Bronchial epithelial cell (primary cell): Measurements from ENCODE around the gene TBX21. TPM values are rescaled to one million over a fixed set of nuclear protein-coding genes. Genes with fewer than 3 reads are reported as not detected.
"Not testable (repeated sequence)": the region's sequence is repeated elsewhere in the genome, so short reads cannot be mapped to it uniquely, and the experiment has no call there.

ENCODE experiments used
- DNase-seq: peaks from one replicate; pipeline ENCODE4 v3.0.0-alpha.2; 2010; ENCODE audit warnings: low read depth
- FAIRE-seq: peaks from 2 replicates; lab custom pipeline; 2011; peaks lifted over from hg19 to GRCh38; lab: Jason Lieb, UNC
- H3K27me3 ChIP-seq: 2 replicates; pipeline ENCODE4 v1.5.1; 2011; ENCODE audit warnings: low read length; ENCODE audit not compliant: control insufficient read depth, insufficient read depth
- H3K36me3 ChIP-seq: 2 replicates; pipeline ENCODE4 v1.5.1; 2011; ENCODE audit warnings: low read length; ENCODE audit not compliant: control insufficient read depth, insufficient read depth
- H3K4me3 ChIP-seq: 2 replicates; pipeline ENCODE4 v1.5.1; 2011; ENCODE audit warnings: mild to moderate bottlenecking, low read depth, low read length, control low read depth
- total RNA-seq: library from RNA; depleted of rRNA; stranded (reverse); fragments of >200 nt; gene quantifications from 2 replicates; pipeline ENCODE4 v1.2.1, GENCODE V29; 2014
- TF ChIP-seq, protein P1 (sequence below): IDR thresholded peaks from 2 replicates; pipeline ENCODE4 v1.5.1; 2011; ENCODE audit warnings: mild to moderate bottlenecking, moderate library complexity, low read length, control low read depth, inconsistent platforms; ENCODE audit not compliant: insufficient read depth, severe bottlenecking

The TBX21 gene
- total RNA-seq, 1 donor from 2014 or later, result not detected

DNA sequence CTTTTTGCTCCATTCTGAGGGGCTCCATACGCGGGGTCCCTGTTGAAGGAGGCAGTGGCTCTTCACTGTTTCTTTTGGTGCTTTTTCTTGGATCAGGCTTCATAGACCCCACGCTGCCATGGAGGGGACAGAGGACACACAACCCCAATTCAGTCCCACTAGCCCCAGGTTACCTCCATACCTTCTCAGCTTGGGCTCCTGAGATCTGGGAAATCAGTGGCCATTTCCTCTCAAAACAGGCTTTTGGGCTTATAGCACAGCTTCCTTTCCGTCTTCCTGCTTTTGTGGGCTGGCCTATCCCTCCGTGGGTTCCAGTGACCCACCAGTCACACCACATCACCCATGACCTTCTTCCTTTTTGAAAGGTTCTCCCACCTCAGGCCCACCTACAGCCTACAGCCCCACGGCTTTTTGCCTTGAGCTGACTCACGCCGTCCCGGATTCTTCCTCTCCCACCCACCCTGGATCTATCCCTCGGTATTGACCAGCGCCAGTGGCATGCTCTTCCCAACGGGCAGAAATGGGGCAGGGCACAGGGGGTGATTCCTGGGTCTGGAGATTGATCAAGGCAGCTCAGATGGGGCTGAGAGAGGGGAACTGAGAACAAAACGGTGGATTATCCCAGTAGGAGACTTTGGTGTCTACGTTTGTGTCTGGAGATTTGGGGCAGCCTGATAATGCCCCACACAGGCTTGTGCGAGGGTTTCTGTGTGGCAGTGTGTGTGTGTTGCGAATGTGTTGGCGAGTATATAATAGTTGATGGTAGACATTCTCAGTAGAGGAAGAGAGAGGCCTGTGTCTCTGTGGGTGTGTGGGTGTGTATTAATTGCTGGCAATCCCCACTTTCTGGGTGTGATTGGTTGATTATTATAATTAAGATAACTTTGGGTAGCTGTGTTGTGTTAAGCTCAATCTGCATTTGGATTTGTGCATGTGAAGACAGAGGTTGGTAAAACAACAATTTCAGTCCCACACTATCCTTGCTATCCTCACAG lies 3.8 kb downstream of the TBX21 start:
- TF ChIP-seq, protein P1, sequence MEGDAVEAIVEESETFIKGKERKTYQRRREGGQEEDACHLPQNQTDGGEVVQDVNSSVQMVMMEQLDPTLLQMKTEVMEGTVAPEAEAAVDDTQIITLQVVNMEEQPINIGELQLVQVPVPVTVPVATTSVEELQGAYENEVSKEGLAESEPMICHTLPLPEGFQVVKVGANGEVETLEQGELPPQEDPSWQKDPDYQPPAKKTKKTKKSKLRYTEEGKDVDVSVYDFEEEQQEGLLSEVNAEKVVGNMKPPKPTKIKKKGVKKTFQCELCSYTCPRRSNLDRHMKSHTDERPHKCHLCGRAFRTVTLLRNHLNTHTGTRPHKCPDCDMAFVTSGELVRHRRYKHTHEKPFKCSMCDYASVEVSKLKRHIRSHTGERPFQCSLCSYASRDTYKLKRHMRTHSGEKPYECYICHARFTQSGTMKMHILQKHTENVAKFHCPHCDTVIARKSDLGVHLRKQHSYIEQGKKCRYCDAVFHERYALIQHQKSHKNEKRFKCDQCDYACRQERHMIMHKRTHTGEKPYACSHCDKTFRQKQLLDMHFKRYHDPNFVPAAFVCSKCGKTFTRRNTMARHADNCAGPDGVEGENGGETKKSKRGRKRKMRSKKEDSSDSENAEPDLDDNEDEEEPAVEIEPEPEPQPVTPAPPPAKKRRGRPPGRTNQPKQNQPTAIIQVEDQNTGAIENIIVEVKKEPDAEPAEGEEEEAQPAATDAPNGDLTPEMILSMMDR, result no peak
- H3K4me3 ChIP-seq, result no peak overlapping the region
- H3K36me3 ChIP-seq, result no peaks in the 10 kb centered on the region
- FAIRE-seq, result no peak
- no peak for DNase-seq
- peaks cover 27% of the 10 kb centered on the region for H3K27me3 ChIP-seq

DNA sequence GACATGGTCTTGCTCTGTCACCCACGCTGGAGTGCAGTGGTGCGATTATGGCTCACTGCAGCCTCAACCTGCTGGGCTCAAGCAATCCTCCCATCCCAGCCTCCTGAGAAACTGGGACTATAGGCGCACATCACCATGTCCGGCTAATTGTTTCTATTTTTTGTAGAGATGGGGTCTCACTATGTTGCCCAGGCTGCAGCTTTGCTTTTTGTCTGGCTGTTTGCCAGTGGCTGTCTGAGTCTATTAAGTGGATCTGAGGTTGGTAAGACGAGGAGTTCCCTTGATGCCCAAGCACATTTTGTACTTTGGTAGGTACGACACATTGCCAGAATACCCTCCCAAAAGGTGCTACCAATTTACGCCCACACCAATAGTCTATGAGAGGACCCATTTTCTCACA lies 5.1 kb downstream of the TBX21 start:
- Histone ChIP-seq H3K36me3 (no peaks in the 10 kb centered on the region), H3K4me3 (no peak overlapping the region), H3K27me3 (peaks cover 15% of the 10 kb centered on the region)
- FAIRE-seq (no peak), DNase-seq (no peak)
- TF ChIP-seq, protein P1, result no peak

DNA sequence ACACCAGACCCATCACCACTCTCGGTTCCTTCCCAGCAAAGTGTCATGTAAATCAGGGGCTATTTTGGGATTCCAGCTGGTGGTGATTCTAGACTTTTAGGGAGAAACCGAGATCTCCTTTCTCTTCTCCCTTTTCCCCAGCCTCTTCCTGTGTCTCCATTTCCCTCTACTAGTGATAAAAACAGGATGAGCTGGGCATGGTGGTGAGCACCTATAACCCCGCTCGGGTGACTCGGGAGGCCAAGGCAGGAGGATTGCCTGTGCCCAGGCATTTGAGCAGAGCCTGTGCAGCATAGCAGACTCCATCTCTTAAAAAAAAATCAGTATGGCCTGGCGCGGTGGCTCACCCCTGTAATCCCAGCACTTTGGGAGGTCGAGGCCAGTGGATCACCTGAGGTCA lies 6.1 kb downstream of the TBX21 start:
- FAIRE-seq (no peak), DNase-seq (no peak)
- TF ChIP-seq, protein P1, result no peak
- Histone ChIP-seq H3K4me3 (no peak overlapping the region), H3K36me3 (no peaks in the 10 kb centered on the region), H3K27me3 (peaks cover 10% of the 10 kb centered on the region)

DNA sequence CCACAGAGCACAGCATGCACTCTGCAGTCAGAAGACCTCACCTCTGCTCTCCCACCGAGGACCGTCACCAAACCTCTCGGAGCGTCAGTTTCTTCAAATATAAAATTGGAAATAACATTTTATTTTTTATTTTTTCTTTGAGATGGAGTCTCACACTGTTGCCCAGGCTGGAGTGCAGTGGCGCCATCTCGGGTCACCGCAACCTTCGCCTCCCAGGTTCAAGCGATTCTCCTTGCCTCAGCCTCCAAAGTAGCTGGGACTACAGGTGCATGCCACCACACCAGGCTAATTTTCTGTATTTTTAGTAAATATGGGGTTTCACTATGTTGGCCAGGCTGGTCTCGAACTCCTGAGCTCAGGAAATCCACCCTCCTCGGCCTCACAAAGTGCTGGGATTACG lies 6.9 kb downstream of the TBX21 start:
- not testable (repeated sequence) for H3K27me3 ChIP-seq, DNase-seq, H3K4me3 ChIP-seq, H3K36me3 ChIP-seq, FAIRE-seq

DNA sequence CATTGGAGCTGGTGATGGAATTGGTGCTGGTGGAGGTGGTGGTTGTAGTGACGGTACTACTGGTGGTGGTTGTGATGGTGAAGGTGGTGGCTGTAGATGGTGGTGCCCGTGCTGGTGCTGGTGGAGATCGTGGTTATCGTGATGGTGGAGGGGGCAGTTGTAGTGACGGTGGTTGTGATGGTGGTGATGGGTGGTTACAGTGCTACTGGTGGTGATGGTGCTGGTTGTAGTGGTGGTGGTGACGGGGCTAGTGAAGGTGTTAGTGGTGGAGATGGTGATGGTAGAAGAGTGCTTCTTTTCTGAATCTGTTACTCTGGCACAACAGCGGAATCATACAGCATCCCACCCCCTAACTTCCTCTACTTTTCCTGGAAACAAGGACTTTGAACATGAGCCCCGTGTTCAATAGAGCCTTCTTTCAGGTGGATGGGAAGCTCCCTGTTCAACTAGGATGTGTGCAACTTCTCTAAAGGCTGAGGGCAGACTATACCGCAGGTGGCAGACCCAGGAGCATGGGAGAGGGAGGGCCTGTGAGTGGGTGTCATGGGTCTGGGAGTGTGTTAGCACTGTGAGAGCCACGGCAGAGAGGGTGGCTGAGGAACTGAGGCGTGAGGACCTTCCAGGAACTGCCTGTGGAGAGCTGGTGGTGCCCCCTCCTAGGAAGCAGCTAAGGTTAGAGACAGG lies 8.2 kb downstream of the TBX21 start:
- Histone ChIP-seq H3K4me3 (no peak overlapping the region), H3K36me3 (no peaks in the 10 kb centered on the region), H3K27me3 (peaks cover 7% of the 10 kb centered on the region)
- FAIRE-seq (no peak), DNase-seq (no peak)
- TF ChIP-seq, protein P1, result no peak

DNA sequence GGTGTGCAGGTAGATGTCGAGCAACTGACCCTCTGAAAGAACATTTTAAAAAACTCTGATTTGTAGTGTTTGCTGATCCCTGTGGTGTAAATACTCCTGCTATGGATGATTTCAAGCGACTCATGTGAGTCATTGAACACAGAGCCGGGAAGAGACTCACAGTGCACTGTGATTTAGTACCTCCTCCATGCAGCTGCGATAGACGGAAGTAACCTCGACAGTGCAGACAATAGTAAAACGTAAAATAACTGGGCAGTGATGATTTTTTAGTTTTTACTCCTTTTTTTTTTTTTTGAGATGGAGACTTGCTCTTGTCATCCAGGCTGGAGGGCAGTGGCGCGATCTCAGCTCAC lies 8.7 kb downstream of the TBX21 start:
- TF ChIP-seq, protein P1, result no peak
- no peak for FAIRE-seq
- Histone ChIP-seq H3K27me3 (peaks cover 7% of the 10 kb centered on the region), H3K4me3 (no peak overlapping the region), H3K36me3 (no peaks in the 10 kb centered on the region)
- no peak for DNase-seq
